Astrocyte of the cerebellum (primary cell): Measurements from ENCODE around the gene SH3YL1.

ENCODE experiments used
- DNase-seq: peaks from one replicate; pipeline ENCODE4 v3.0.0-alpha.2; 2011; ENCODE audit warnings: low read depth
- H3K4me3 ChIP-seq: 2 replicates; pipeline ENCODE4 v1.5.1; 2011; ENCODE audit warnings: mild to moderate bottlenecking, low read depth, low read length, moderate library complexity
- CTCF ChIP-seq: IDR thresholded peaks from 2 replicates; pipeline ENCODE4 v1.5.1; 2012; ENCODE audit warnings: low read length, low read depth, moderate library complexity, mild to moderate bottlenecking; ENCODE audit errors: missing control alignments
- in situ Hi-C: cut with HindIII; loops from 2 replicates; pipeline ENCODE4 v1.10.0; 2017; ENCODE audit warnings: low sequenced_read_pairs

Gene SH3YL1

GRCh38 chr2:238431-238830 lies 25.4 kb downstream of the SH3YL1 start:
- H3K4me3 ChIP-seq: no peak overlapping the region
- in situ Hi-C loops: no loop called here
- DNase-seq: no peak
- TF ChIP-seq CTCF: no peak

GRCh38 chr2:237878-238277 lies 26.0 kb downstream of the SH3YL1 start:
- in situ Hi-C loops: no loop called here
- no peak overlapping the region for H3K4me3 ChIP-seq
- DNase-seq: no peak
- no peak for TF ChIP-seq CTCF

- in situ Hi-C loops: no loop called here
- TF ChIP-seq CTCF: no peak
- H3K4me3 ChIP-seq: no peak overlapping the region
- DNase-seq: no peak
These were observed 26.8 kb downstream of the SH3YL1 start for GRCh38 chr2:236993-237539.

- H3K4me3 ChIP-seq: no peak overlapping the region
- in situ Hi-C loops: no loop called here
- DNase-seq: no peak
- TF ChIP-seq CTCF: no peak
These were observed 29.4 kb downstream of the SH3YL1 start for GRCh38 chr2:234421-234820.

- no peak for DNase-seq
- in situ Hi-C loops: no loop called here
- H3K4me3 ChIP-seq: no peak overlapping the region
- no peak for TF ChIP-seq CTCF
These were observed 30.8 kb downstream of the SH3YL1 start for GRCh38 chr2:233030-233429.

- TF ChIP-seq CTCF: no peak
- H3K4me3 ChIP-seq: no peak overlapping the region
- in situ Hi-C loops: no loop called here
- DNase-seq: no peak
These were observed 32.2 kb downstream of the SH3YL1 start for GRCh38 chr2:231521-232185.
